ENCODE results near the gene FOXE3.

GRCh38 chr1:47418122-47418521 is 2.0 kb downstream of the FOXE3 start:
- TF ChIP-seq CREM (CRISPR knock-in tag; IDR thresholded peaks at IDR 0.05) = no peak
- TF ChIP-seq, protein P1, sequence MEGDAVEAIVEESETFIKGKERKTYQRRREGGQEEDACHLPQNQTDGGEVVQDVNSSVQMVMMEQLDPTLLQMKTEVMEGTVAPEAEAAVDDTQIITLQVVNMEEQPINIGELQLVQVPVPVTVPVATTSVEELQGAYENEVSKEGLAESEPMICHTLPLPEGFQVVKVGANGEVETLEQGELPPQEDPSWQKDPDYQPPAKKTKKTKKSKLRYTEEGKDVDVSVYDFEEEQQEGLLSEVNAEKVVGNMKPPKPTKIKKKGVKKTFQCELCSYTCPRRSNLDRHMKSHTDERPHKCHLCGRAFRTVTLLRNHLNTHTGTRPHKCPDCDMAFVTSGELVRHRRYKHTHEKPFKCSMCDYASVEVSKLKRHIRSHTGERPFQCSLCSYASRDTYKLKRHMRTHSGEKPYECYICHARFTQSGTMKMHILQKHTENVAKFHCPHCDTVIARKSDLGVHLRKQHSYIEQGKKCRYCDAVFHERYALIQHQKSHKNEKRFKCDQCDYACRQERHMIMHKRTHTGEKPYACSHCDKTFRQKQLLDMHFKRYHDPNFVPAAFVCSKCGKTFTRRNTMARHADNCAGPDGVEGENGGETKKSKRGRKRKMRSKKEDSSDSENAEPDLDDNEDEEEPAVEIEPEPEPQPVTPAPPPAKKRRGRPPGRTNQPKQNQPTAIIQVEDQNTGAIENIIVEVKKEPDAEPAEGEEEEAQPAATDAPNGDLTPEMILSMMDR (IDR thresholded peaks at IDR 0.05) = no peak
